Measurements from ENCODE around the gene LIMD2.

DNA sequence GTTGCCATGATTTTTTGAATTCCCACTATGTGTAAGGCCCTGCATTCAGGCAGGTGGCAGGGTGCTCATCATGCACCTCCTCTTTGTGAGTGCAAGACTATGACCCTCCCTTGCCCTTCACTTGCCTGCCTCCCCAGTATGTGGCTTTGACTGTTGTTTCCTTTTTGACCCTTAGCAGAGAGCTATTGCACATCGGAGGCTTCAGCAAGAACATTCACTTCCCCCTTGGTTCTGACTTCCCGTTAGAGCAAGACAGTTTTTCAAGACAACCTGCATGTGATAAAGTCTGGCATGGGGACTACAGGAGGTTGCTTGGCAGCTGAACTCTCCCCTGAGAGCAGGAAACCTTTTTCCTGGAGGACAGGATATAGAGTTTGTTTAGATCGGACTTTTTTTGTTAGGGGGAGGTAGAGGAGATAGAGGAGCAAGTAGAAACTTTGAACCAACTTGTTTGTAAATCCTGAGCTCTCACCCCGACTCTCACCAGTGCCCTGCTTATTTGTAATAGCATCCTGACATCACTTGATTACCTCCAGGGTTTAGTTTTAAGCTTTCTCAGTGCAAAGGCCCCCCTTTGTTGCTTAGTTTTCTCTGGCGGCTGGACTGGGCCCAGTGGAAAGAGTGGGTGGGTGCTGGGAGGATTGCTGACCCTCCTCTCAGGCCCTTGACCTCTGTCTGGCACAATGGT lies 34.3 kb downstream of the LIMD2 start:
- TF ChIP-seq, protein P1, sequence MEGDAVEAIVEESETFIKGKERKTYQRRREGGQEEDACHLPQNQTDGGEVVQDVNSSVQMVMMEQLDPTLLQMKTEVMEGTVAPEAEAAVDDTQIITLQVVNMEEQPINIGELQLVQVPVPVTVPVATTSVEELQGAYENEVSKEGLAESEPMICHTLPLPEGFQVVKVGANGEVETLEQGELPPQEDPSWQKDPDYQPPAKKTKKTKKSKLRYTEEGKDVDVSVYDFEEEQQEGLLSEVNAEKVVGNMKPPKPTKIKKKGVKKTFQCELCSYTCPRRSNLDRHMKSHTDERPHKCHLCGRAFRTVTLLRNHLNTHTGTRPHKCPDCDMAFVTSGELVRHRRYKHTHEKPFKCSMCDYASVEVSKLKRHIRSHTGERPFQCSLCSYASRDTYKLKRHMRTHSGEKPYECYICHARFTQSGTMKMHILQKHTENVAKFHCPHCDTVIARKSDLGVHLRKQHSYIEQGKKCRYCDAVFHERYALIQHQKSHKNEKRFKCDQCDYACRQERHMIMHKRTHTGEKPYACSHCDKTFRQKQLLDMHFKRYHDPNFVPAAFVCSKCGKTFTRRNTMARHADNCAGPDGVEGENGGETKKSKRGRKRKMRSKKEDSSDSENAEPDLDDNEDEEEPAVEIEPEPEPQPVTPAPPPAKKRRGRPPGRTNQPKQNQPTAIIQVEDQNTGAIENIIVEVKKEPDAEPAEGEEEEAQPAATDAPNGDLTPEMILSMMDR (IDR thresholded peaks at IDR 0.05; ENCODE audit: poor library complexity), result no peak
- TF ChIP-seq EZH2 (IDR thresholded peaks at IDR 0.05; ENCODE audit: borderline replicate concordance), result no peak

All from hepatocyte (in vitro differentiated cells).